HG03442 (cell line): ENCODE data around the gene GCLM.

Experiments
- ATAC-seq: cut with Tn5 transposase; IDR thresholded peaks from one replicate; pipeline ENCODE4 v1.9.1; 2021; ENCODE audit warnings: mild to moderate bottlenecking, moderate library complexity; ENCODE audit not compliant: unreplicated experiment

The GCLM gene

GRCh38 chr1:93847811-93848288, 61.4 kb downstream of the GCLM start:
- peak; percentile 20 for ATAC-seq

GRCh38 chr1:93846992-93847810, 62.0 kb downstream of the GCLM start:
- ATAC-seq, result peak; percentile 64

DNA sequence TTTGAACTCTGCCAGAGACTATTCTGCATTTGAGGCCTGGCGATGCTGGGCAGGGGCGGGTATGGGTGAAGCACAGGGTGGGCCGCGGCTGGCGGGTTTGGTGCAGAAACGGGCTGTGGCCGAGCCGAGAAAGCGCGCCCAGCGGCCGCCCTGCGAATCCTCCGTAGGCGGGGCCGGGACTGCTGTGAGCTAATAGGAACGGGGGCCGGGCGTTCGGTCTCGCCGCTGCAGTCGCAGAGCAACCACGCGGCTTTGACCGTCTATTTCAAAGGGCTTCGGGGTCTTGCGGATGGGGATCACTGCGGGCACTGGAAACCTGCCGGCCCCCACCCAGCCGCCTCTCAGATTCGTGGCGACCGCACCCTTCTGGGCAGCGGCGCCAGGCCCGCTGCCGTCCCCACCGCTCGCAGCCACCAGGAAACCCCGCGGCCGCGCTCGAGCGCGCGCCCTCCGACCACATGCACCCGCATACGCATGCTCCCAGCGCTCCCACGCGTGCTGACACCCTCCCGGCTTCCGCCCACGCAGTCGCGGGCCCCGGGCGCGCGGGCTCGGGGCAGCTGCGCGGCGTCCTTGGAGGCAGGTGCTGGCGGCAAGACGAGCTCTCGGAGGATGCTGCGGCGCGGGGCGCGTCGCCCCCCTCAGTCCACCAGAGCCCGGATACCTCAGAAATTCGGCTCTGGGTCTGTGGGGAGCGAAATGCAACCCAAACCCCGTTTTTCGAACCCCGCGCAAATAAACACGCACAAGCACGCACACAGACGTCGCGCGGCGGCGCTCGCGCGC, 62.8 kb downstream of the GCLM start:
- peak; percentile 44 for ATAC-seq

GRCh38 chr1:93845538-93846205, 63.6 kb downstream of the GCLM start:
- ATAC-seq, result peak; percentile 1

DNA sequence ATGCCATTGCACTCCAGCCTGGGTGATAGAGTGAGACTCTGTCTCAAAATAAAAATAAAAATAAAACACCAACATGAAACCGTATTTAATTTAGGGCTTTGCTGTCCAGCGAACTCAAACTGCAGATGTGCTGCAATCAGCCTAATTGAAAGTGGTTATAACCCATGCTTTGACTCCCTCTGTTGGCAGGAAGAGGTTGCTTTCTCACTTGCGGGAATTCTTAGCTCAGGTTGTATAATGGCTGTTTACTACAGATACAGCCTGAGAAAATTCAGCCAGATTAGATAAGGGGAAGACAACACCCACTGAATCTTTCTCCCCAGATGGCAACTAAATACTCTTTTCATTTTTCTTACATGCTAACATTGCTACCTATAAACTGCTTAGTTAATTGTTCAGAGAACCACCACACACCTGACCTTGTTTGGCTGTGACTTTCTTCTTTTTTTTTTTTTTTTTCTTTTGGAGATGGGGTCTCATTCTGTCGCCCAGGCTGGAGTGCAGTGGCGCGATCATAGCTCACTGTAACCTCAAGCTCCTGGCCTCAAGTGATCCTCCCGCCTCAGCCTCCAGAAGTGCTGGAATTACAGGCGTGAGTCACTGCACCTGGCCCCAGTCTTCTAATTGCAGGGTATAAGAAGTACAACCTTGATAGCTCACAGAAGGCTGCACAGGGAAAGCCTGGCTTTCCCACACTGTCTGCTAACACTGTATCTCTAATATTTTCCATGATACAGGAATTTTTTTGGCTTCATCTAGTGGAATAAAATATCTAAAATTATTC, 64.8 kb downstream of the GCLM start:
- ATAC-seq, result no peak

DNA sequence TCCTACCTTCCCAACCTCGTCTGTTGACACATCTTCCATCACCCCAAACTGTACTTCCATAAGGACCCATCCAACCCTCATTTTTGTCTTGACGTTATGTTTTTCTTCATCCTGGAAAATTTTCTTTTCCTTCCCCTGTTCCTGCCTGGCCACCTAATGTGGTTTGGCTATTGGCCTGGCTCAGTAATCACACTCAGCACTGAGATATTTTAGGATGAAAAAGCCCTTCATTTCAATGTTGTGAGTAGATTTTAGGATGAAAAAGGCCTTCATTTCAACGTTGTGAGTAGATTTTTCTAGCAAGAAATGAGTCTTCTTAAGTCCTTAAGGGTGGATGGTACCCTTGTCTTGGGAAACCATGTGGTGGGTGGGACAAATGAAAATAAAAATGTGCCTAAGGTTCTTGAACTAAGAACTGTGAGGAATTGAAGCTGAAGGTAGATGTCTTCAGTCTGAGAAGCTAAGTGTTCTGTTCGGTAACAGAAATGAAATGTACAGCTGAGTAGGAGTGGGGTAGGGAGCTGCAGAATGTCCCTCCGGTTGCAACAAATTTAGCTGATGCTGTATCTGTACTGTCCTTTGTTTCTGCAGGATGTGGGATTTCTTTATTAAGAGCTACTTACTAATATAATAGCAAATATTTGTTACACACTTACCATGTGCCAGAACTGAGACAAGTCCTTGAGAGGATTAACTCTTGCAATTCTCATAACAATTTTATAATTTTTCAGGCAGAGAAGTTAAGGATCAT, 66.3 kb downstream of the GCLM start:
- ATAC-seq, result no peak

- no peak for ATAC-seq
These were observed 67.5 kb downstream of the GCLM start for GRCh38 chr1:93841771-93842170.

DNA sequence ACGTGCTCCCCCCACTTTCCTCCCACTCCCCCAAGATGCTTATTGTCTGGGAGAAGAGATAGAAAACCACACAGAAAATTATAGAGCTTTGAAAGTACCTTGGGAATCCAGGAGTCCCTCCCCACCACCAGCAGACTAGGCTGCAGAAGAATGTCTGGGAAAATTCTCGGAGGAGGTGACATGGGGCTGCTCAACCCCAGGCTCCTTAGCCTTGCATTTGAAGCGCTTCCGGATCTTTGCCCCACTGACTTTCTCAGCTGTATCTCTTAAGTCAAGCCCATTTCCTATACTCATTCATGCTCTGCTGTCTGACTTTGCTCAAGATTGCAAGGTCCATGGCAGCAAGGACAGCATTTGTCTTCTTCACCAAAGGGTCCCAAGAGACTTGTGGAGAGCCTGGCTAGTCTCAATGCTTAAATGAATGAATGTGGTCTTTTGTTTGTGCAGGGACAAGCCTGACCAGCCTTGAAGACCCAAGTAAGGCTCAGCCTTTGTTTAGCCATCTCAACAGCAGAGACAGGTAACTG, 68.2 kb downstream of the GCLM start:
- ATAC-seq, result no peak

GRCh38 chr1:93839753-93840152, 69.5 kb downstream of the GCLM start:
- no peak for ATAC-seq

GRCh38 chr1:93839307-93839706, 69.9 kb downstream of the GCLM start:
- ATAC-seq, result no peak

DNA sequence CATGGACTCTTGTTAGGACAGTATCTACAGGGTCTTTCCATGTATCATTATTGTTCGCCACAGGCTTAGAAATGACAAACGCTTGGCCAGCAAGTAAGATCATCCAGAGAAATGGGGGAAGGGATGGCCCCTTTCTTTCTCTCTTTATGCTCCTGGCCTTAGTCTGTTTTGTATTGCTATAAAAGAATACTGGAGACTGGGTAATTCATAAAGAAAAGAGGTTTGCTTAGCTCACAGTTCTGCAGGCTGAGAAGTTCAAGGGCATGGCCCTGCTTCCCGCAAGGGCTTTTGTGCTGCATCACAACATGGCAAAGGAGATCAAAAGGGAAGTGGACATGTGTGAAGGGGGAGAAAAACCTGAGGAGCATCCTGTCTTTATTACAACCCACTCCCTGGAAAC, 71.3 kb downstream of the GCLM start:
- ATAC-seq, result no peak
